GM18867 (cell line): ENCODE data around the gene CTDSPL.
"Not testable (repeated sequence)": the region's sequence is repeated elsewhere in the genome, so short reads cannot be mapped to it uniquely, and the experiment has no call there.

ENCODE experiments used
- ATAC-seq: cut with Tn5 transposase; IDR thresholded peaks from one replicate; pipeline ENCODE4 v1.9.1; 2021; ENCODE audit warnings: mild to moderate bottlenecking, moderate library complexity; ENCODE audit not compliant: unreplicated experiment

Gene CTDSPL

GRCh38 chr3:38030126-38031021 lies 168.7 kb downstream of the CTDSPL start:
- no peak for ATAC-seq

- ATAC-seq = no peak
Observed at GRCh38 chr3:38031022-38031994, 169.6 kb downstream of the CTDSPL start.

DNA sequence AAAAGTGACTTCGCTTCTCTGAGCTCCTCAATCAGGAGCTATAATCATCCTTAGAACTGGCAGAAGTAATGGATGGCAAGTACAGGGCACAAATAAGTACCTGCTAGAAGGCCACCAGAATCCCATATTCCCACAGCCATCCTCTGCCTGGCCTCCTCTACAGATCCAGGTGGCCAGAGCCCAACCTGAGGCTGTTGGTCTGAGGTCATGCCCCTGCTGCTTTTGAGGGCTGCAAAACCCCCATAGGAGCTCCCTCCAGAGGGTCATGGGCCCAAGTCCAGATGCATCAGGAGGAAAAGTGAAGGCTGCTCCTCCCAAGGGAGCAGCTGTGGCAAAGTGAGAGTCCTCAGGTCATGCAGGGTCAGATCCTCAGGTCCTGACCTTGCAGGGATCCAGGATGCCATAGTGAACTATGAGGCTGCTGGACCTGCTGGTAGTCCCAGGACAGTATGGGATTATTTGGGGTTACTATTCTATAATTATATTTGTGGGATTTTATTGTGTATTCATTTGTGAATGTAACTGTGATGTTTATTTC lies 170.7 kb downstream of the CTDSPL start:
- ATAC-seq = no peak

GRCh38 chr3:38033586-38033985 lies 171.9 kb downstream of the CTDSPL start:
- ATAC-seq = not testable (repeated sequence)
